Natural killer cell (primary cell): Measurements from ENCODE around the gene KRTAP5-10. TPM values are rescaled to one million over a fixed set of nuclear protein-coding genes. Genes with fewer than 3 reads are reported as not detected.
"Not testable (repeated sequence)": the region's sequence is repeated elsewhere in the genome, so short reads cannot be mapped to it uniquely, and the experiment has no call there.

Source experiments
- ATAC-seq, 3 donors: fragments of 150-1000 bp in 2 of 3; fragments of 200-7000 bp in 1 of 3; cut with Tn5 transposase; 1 replicate in 1 of 3; 2 replicates in 2 of 3; pipeline ENCODE4 v1.10.0; 2021; ENCODE audit warnings: mild to moderate bottlenecking in 2 of 3, moderate library complexity in 2 of 3
- DNase-seq, 2 donors: peaks; one replicate each; pipeline versions ENCODE4 v3.0.0 to v3.0.0-alpha.2; 2013 to 2021; ENCODE audit warnings: mixed read lengths in 1 of 2
- H3K27ac ChIP-seq: one replicate; pipeline ENCODE4 v1.5.1; 2013; ENCODE audit warnings: mild to moderate bottlenecking, low read length
- H3K27me3 ChIP-seq: one replicate; pipeline ENCODE4 v1.6.1; 2013; ENCODE audit warnings: low read length; ENCODE audit not compliant: control insufficient read depth, insufficient read depth
- H3K36me3 ChIP-seq: one replicate; pipeline ENCODE4 v1.6.1; 2013; ENCODE audit warnings: low read length; ENCODE audit not compliant: control insufficient read depth, insufficient read depth
- H3K4me1 ChIP-seq: one replicate; pipeline ENCODE4 v1.6.1; 2013; ENCODE audit warnings: low read length; ENCODE audit not compliant: control insufficient read depth, insufficient read depth
- H3K4me3 ChIP-seq: one replicate; pipeline ENCODE4 v1.5.1; 2013; ENCODE audit warnings: low read length
- H3K9me3 ChIP-seq: one replicate; pipeline ENCODE4 v1.6.1; 2013; ENCODE audit warnings: low read length; ENCODE audit not compliant: control insufficient read depth, insufficient read depth
- H3K27ac Mint-ChIP-seq, 2 donors: one replicate each; pipeline ENCODE4 v1.8.0; 2022; ENCODE audit warnings: mild to moderate bottlenecking in 2 of 2, mixed read lengths in 2 of 2, moderate library complexity in 1 of 2
- H3K27me3 Mint-ChIP-seq, 2 donors: one replicate each; pipeline ENCODE4 v1.8.0; 2022; ENCODE audit warnings: low read depth in 2 of 2, mixed read lengths in 2 of 2
- H3K36me3 Mint-ChIP-seq: one replicate; pipeline ENCODE4 v1.8.0; 2022; ENCODE audit warnings: mixed read lengths
- H3K4me1 Mint-ChIP-seq, 2 donors: one replicate each; pipeline ENCODE4 v1.8.0; 2022; ENCODE audit warnings: mixed read lengths in 2 of 2
- H3K4me3 Mint-ChIP-seq: one replicate; pipeline ENCODE4 v1.8.0; 2022; ENCODE audit warnings: mild to moderate bottlenecking, moderate library complexity, mixed read lengths
- H3K9me3 Mint-ChIP-seq, 2 donors: one replicate each; pipeline ENCODE4 v1.8.0; 2022; ENCODE audit warnings: mixed read lengths in 2 of 2
- WGBS: methylation state at CpG from one replicate; pipeline ENCODE4 v1.1.7; 2013; ENCODE audit warnings: missing lambda C conversion rate; ENCODE audit not compliant: insufficient coverage; 5-methylcytosine and 5-hydroxymethylcytosine counted together
- intact Hi-C: fragments of 100-400 bp; cut with micrococcal nuclease; formaldehyde crosslinking; loops from one replicate; pipeline ENCODE4 v1.14.2; 2022
- total RNA-seq, 4 donors: library from RNA; stranded (reverse); fragments of 120-200 nt in 1 of 4; gene quantifications; one replicate each; pipeline versions ENCODE4 v1.2.3 to v1.2.4, GENCODE V29; 2013 to 2022
- TF ChIP-seq, protein P1 (sequence below): fragments of 200-600 bp; IDR thresholded peaks from one replicate; pipeline ENCODE4 v1.8.0; 2022; ENCODE audit warnings: antibody characterized with exemption

The KRTAP5-10 gene
- total RNA-seq, 3 donors from 2014 or later (not counting 1 experiment from before 2014, with no cell fraction given) = not detected

DNA sequence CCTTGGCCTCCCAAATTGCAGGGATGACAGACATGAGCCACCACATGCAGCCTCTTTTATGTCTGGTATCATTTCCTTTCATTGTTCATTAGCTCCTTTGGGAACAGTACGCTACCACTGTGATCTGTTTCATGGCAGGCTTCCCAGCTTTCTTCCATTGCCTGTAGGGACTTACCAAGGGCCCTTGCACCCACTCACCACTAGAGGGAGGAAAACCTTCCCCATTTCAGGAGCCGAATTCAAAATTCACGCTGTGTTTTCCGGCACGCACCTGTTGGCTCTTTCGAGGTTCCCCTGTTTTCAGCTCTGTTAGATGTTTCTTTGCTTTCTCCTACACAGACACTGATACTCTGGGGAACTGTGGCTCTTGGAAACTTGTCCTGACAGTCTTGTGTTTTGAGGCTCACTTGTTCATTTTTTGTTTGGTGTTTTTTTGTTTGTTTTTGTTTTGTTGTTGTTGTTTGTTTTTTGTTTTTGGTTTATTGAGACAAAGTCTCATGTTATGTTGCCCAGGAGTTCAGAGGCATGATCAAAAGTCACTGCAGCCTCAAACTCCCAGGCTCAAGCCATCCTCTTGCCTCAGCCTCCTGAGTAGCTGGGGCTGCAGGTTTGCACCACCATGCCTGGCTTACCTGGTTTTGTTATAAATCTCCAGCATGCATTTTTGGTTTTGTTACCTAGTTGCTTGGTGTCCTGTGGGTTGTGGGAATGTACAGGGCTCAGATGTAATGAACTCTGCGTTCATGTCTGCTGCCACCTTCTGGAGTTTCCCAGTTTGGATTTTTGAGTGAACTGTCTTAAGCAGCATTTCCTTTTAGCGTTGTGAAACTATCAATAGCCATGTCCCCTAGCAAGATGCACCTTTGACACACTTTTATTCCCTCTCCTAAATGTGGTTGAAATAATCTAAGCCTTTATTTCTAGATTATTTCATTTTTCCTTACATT lies 15.0 kb downstream of the KRTAP5-10 start:
- TF ChIP-seq, protein P1, sequence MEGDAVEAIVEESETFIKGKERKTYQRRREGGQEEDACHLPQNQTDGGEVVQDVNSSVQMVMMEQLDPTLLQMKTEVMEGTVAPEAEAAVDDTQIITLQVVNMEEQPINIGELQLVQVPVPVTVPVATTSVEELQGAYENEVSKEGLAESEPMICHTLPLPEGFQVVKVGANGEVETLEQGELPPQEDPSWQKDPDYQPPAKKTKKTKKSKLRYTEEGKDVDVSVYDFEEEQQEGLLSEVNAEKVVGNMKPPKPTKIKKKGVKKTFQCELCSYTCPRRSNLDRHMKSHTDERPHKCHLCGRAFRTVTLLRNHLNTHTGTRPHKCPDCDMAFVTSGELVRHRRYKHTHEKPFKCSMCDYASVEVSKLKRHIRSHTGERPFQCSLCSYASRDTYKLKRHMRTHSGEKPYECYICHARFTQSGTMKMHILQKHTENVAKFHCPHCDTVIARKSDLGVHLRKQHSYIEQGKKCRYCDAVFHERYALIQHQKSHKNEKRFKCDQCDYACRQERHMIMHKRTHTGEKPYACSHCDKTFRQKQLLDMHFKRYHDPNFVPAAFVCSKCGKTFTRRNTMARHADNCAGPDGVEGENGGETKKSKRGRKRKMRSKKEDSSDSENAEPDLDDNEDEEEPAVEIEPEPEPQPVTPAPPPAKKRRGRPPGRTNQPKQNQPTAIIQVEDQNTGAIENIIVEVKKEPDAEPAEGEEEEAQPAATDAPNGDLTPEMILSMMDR = peak; percentile 63
- DNase-seq (peak in 1 of 2 donors; percentile 40), ATAC-seq (peak in 2 of 3 donors; percentile 23 to 43)
- no peak overlapping the region for H3K27ac Mint-ChIP-seq
- H3K4me1 ChIP-seq = no peaks in the 10 kb centered on the region
- WGBS = 6% methylated on average over 8 of the region's 8 CpGs
- H3K36me3 Mint-ChIP-seq = no peaks in the 10 kb centered on the region
- no peaks in the 10 kb centered on the region for H3K27me3 ChIP-seq
- H3K9me3 Mint-ChIP-seq = no peaks in the 10 kb centered on the region
- peaks cover 14 to 24% of the 10 kb centered on the region in 2 donors for H3K27me3 Mint-ChIP-seq
- no peak overlapping the region for H3K27ac ChIP-seq
- no peaks in the 10 kb centered on the region for H3K9me3 ChIP-seq
- peaks cover 0 to 5% of the 10 kb centered on the region in 2 donors for H3K4me1 Mint-ChIP-seq
- intact Hi-C loops = loop anchor here (1.0 kb wide), 1 partner anchor 10 kb away; no protein-coding TSS in a partner anchor
- no peak overlapping the region for H3K4me3 ChIP-seq
- no peaks in the 10 kb centered on the region for H3K36me3 ChIP-seq
- no peak overlapping the region for H3K4me3 Mint-ChIP-seq

DNA sequence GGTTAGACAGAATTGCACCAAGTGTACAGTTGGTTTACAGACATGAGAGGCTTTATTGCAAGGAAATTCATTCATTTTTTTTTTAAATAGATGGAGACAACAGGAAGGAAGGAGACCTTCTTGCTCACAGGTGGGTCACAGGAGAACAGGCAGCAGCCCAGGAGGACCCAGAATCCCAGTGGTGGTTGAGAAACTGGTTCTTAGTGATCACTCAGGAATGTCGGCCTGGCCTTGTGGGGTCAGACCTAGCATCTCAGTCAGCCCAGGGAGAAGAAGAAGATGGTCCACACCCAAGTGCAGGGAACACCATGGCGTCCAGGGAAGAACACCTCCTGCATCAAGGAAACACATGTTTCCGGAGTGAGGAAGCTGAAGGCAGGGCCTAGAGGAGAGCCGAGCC lies 16.5 kb downstream of the KRTAP5-10 start:
- Histone ChIP-seq H3K4me3 (no peak overlapping the region), H3K9me3 (no peaks in the 10 kb centered on the region), H3K4me1 (no peaks in the 10 kb centered on the region), H3K27me3 (no peaks in the 10 kb centered on the region), H3K27ac (no peak overlapping the region), H3K36me3 (no peaks in the 10 kb centered on the region)
- Mint-ChIP-seq H3K27ac (no peak overlapping the region), H3K4me1 (peaks cover 0 to 5% of the 10 kb centered on the region in 2 donors), H3K36me3 (no peaks in the 10 kb centered on the region), H3K9me3 (no peaks in the 10 kb centered on the region), H3K4me3 (no peak overlapping the region), H3K27me3 (peaks cover 14 to 19% of the 10 kb centered on the region in 2 donors)
- DNase-seq (no peak), ATAC-seq (no peak)
- TF ChIP-seq, protein P1 = no peak
- intact Hi-C loops = no loop called here
- 83% methylated on average over 4 of the region's 4 CpGs for WGBS

GRCh38 chr11:71582309-71582895 lies 17.0 kb downstream of the KRTAP5-10 start, which contains the start of gene KRTAP5-11:
Gene KRTAP5-11, minus strand, starts transcription at chr11:71582875. Its CDS starts 38 bp downstream, at chr11:71582837.
- H3K27me3 Mint-ChIP-seq = peaks cover 14 to 19% of the 10 kb centered on the region in 2 donors
- H3K27ac Mint-ChIP-seq = no peak within 1 kb of the TSS
- H3K9me3 Mint-ChIP-seq = no peaks in the 10 kb centered on the region
- TF ChIP-seq, protein P1 = no peak
- Histone ChIP-seq H3K27ac (no peak within 1 kb of the TSS), H3K4me1 (no peaks in the 10 kb centered on the region), H3K4me3 (no peak within 1 kb of the TSS), H3K36me3 (no peaks in the 10 kb centered on the region), H3K27me3 (no peaks in the 10 kb centered on the region), H3K9me3 (no peaks in the 10 kb centered on the region)
- 58% methylated on average over 3 of the region's 3 CpGs for WGBS
- intact Hi-C loops = no loop called here
- DNase-seq (no peak), ATAC-seq (no peak)
- H3K36me3 Mint-ChIP-seq = no peaks in the 10 kb centered on the region
- H3K4me3 Mint-ChIP-seq = no peak within 1 kb of the TSS
- peaks cover 0 to 5% of the 10 kb centered on the region in 2 donors for H3K4me1 Mint-ChIP-seq

GRCh38 chr11:71582969-71583368 lies 17.6 kb downstream of the KRTAP5-10 start:
- H3K27ac Mint-ChIP-seq, H3K27ac ChIP-seq, H3K36me3 ChIP-seq, H3K4me3 ChIP-seq, H3K4me1 Mint-ChIP-seq, H3K36me3 Mint-ChIP-seq, H3K4me1 ChIP-seq, ATAC-seq, H3K9me3 Mint-ChIP-seq, H3K9me3 ChIP-seq, H3K27me3 ChIP-seq, H3K4me3 Mint-ChIP-seq, DNase-seq, intact Hi-C loops: not testable (repeated sequence)
- 64% methylated on average over 2 of the region's 2 CpGs for WGBS
- H3K27me3 Mint-ChIP-seq = peaks cover 14 to 19% of the 10 kb centered on the region in 2 donors

DNA sequence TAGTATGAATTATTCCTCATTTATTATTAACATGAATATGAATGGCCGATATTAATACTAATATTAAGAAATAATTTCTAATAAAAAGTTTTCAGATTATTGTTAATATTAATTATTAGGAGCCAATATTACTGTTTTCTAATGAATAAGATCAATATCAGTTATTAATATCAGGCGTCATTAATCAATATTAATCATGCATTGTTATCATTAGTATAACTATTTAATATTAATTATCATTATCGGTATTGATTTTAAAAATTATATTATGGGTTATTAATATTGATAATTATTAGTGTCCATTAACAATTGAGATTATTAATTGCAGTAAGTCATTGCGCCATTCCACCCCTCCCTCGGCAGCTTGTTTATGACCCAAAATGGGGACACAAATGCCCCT lies 20.3 kb downstream of the KRTAP5-10 start:
- H3K4me3 Mint-ChIP-seq, H3K9me3 ChIP-seq, H3K4me1 ChIP-seq, H3K4me1 Mint-ChIP-seq, ATAC-seq, H3K9me3 Mint-ChIP-seq, H3K36me3 ChIP-seq, H3K27me3 ChIP-seq, DNase-seq, H3K27ac ChIP-seq, intact Hi-C loops, H3K4me3 ChIP-seq, H3K27ac Mint-ChIP-seq, H3K36me3 Mint-ChIP-seq: not testable (repeated sequence)
- WGBS = 93% methylated on average over 2 of the region's 5 CpGs
- H3K27me3 Mint-ChIP-seq = peaks cover 14 to 16% of the 10 kb centered on the region in 2 donors
